Heart left ventricle (tissue), 16 donors: Measurements from ENCODE around the gene QSOX1. TPM values are rescaled to one million over a fixed set of nuclear protein-coding genes. Genes with fewer than 3 reads are reported as not detected.

Experiments
- ATAC-seq, 4 donors: fragments of 200-7000 bp; cut with Tn5 transposase; one replicate each; pipeline ENCODE4 v1.9.1; 2020 to 2022; ENCODE audit warnings: moderate library complexity in 4 of 4, mild to moderate bottlenecking in 3 of 4, moderate number of reproducible peaks in 1 of 4
- DNase-seq, 5 donors: peaks; one replicate each; pipeline ENCODE4 v3.0.0-alpha.2; 2020
- H3K27ac ChIP-seq, 12 donors: fragments of 200-600 bp; sonication (generic) in 4 of 12; one replicate each; pipeline versions ENCODE4 v1.5.0 to v1.8.0; 2016 to 2022; ENCODE audit warnings: mild to moderate bottlenecking in 2 of 12
- H3K27me3 ChIP-seq, 9 donors: fragments of 200-600 bp; sonication (generic) in 2 of 9; one replicate each; pipeline versions ENCODE4 v1.5.1 to v1.8.0; 2016 to 2022; ENCODE audit warnings: mild to moderate bottlenecking in 3 of 9
- H3K36me3 ChIP-seq, 9 donors: fragments of 200-600 bp; sonication (generic) in 2 of 9; one replicate each; pipeline versions ENCODE4 v1.5.0 to v1.8.0; 2018 to 2022; ENCODE audit warnings: mild to moderate bottlenecking in 2 of 9
- H3K4me1 ChIP-seq, 12 donors: fragments of 200-600 bp; sonication (generic) in 4 of 12; one replicate each; pipeline versions ENCODE4 v1.5.0 to v1.8.0; 2016 to 2022; ENCODE audit warnings: mild to moderate bottlenecking in 3 of 12
- H3K4me3 ChIP-seq, 12 donors: fragments of 200-600 bp; sonication (generic) in 4 of 12; one replicate each; pipeline versions ENCODE4 v1.5.0 to v1.8.0; 2017 to 2022; ENCODE audit warnings: mild to moderate bottlenecking in 9 of 12, moderate library complexity in 4 of 12
- H3K9me3 ChIP-seq, 12 donors: fragments of 200-600 bp; sonication (generic) in 4 of 12; one replicate each; pipeline versions ENCODE4 v1.5.0 to v1.8.0; 2016 to 2022; ENCODE audit warnings: mild to moderate bottlenecking in 1 of 12
- POLR2A ChIP-seq, 2 donors: fragments of 450-650 bp; IDR thresholded peaks; one replicate each; pipeline ENCODE4 v1.6.1; 2017; ENCODE audit warnings: antibody characterized with exemption in 2 of 2, mild to moderate bottlenecking in 2 of 2, moderate library complexity in 2 of 2
- WGBS, 4 donors: extraction: QIAGEN DNeasy Blood & Tissue Kit in 2 of 4; methylation state at CpG; one replicate each; pipeline versions ENCODE4 v1.1.5 to v1.1.7; 2013 to 2018; 5-methylcytosine and 5-hydroxymethylcytosine counted together
- intact Hi-C, 10 donors: fragments of 100-400 bp; cut with DNase I; formaldehyde crosslinking; loops; one replicate each; pipeline versions ENCODE4 v1.11.1 to v1.14.2; 2022
- polyA plus RNA-seq, 2 donors: library from polyadenylated mRNA; stranded (reverse); fragments of 200-250 nt; gene quantifications; one replicate each; pipeline ENCODE4 v1.2.3, GENCODE V29; 2013
- total RNA-seq, 9 donors: library from RNA; depleted of rRNA in 2 of 9; stranded (reverse); fragments of >200 nt in 2 of 9; fragmentation: NEBNext Ultra II Directional in 3 of 9; extraction: Animal tissue kit (Norgen Biotek cat#: 25700) in 3 of 9; gene quantifications; one replicate each; pipeline versions ENCODE4 v1.1.0 to v1.2.4, GENCODE V29; 2016 to 2023
- TF ChIP-seq, protein P1 (sequence below), 12 donors: fragments of 200-600 bp; sonication (generic) in 4 of 12; IDR thresholded peaks; one replicate each; pipeline versions ENCODE4 v1.5.0 to v1.8.0; 2018 to 2022; ENCODE audit warnings: antibody characterized with exemption in 12 of 12, mild to moderate bottlenecking in 5 of 12
- donor health status: ischemic (EF 13 %, LVEDD 7.1; RV severe dilation, severe dysfunction).
- donor health status: healthy with polysubstance abuse.
- donor health status: DM: no; HTN: yes; CAD: no.
- donor health status: DM: no; HTN: no; CAD: no.
- donor health status: ischemic (EF 25% LVEDD 6.9; RV normal size, moderate dysfunction).
- donor health status: ischemic (EF 25% LVEDD 5.7; RV mildly dilated, moderate dysfunction).
- donor health status: healthy.
- donor health status: DM: yes; HTN: yes; CAD: no.
- donor health status: ischemic (EF 35%, LVEDD 5.7; RV mildly dilated, moderate dysfunction).
- donor health status: nonischemic (EF 11% LVEDD 7.7; RV severe dilation, severe dysfunction).
- donor health status: DM: yes; HTN: yes; CAD: no.
- donor health status: PGD.
- donor health status: ischemic (EF 29% LVEDD 5.4; RV normal size, mild dysfunction).
- donor health status: nonischemic (EF 23%, LVEDD 6.1; RV moderate dilation, normal function).

Gene QSOX1
- total and polyA plus RNA-seq, 11 donors = 62.3 to 250 (median 122) TPM

DNA sequence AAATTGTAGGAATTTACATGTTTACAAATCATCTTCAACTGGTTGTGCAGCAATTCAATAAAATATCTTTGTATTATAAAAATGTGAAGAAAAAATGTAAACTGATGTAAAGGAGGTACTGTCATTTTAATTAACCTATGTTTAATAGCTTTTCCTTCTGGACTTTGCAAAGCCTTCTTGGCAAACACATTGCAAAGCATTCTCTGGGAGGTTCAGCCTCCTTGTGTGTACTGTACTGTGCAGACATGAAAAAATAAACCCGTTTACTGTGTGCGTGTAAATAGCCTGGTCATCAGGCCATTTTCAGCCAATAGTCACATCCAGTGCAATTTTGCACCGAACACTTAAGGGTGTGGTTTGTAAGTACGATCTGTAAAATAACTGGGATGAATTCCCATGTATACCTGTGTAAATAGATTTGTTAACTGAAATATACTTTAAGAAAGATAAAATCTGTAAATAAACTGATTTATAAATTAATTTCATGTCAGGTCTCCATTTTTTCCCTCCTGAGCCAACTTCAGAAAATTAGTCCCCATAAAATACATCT lies 40.2 kb upstream of the QSOX1 start:
- WGBS, 4 donors = 72 to 75% (median 74%) methylated on average over 4 of the region's 4 CpGs
- Histone ChIP-seq H3K36me3 (peaks cover 0 to 36% (median 34%) of the 10 kb centered on the region in 9 donors), H3K27ac (no peak overlapping the region), H3K27me3 (no peaks in the 10 kb centered on the region), H3K9me3 (no peaks in the 10 kb centered on the region), H3K4me3 (no peak overlapping the region), H3K4me1 (peaks cover 0 to 42% (median 21%) of the 10 kb centered on the region in 12 donors)
- no peak for DNase-seq
- no peak for ATAC-seq
- TF ChIP-seq, protein P1, sequence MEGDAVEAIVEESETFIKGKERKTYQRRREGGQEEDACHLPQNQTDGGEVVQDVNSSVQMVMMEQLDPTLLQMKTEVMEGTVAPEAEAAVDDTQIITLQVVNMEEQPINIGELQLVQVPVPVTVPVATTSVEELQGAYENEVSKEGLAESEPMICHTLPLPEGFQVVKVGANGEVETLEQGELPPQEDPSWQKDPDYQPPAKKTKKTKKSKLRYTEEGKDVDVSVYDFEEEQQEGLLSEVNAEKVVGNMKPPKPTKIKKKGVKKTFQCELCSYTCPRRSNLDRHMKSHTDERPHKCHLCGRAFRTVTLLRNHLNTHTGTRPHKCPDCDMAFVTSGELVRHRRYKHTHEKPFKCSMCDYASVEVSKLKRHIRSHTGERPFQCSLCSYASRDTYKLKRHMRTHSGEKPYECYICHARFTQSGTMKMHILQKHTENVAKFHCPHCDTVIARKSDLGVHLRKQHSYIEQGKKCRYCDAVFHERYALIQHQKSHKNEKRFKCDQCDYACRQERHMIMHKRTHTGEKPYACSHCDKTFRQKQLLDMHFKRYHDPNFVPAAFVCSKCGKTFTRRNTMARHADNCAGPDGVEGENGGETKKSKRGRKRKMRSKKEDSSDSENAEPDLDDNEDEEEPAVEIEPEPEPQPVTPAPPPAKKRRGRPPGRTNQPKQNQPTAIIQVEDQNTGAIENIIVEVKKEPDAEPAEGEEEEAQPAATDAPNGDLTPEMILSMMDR (IDR thresholded peaks at IDR 0.05) = no peak
- no peak for TF ChIP-seq POLR2A (IDR thresholded peaks at IDR 0.05)
- intact Hi-C loops = loop anchor here in 5 of 10 donors (5.0 to 10.0 kb wide), 3 partner anchors 38 to 63 kb away; partner anchors contain the start of gene QSOX1 (in 1 of the 5)

DNA sequence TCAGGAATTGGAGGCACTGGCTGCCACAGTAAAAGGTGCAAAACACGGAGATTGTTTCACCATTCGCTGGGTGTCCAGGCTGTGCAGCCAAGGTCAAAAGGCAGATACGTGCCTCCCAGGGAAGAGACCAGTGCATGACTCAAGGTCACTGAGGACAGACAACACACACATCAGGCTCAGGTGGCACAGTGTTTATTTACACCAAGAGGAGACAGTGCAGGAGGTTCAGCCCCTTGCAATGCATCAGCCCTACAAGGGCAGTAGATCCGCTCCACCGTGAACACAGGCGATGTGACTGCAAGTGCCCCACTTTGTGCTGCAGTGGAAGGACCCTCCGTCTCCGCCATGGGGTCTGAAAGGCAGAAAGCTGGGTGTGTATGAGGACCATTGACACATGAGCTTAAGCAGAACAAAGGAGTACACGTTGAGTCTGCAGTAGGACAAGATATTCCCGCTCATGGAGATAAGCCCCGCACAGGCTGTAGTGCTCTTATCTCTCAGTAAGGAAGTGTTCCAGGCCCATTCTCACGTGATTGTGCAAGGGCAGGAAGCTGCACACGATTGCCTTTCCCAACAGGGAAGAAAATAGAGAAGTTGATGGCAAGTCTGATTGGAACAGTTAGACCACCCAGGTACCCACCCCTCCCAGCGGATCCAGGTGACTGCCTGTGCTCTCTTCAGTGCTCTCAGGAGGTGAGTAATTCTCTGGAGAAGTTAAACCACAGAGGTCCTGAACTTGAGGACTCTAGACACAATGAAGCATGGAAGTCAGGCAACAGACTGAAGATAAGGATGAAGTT lies 37.5 kb upstream of the QSOX1 start:
- H3K27ac ChIP-seq = peak overlapping the region in 3 of 12 donors; percentile 11 to 49 (median 40)

DNA sequence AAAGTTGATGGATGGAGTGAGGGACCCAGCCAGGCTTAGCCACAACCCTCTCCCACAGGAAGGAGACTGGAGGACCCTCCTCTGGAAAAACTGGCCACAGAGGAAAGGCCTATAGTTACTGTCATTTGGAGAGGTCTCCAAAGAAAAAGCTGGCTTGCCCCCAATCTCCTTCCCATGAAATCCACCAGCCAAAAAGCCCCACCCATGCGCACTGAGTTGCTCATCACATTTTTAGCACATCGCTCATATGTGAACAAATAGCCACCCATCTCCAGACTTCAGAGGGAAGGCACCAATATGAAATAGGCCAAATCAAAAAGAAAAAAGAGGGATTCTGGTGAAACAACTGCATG lies 36.9 kb upstream of the QSOX1 start:
- peaks cover 0 to 4% (median under 1%) of the 10 kb centered on the region in 9 donors for H3K36me3 ChIP-seq
- H3K27me3 ChIP-seq = no peaks in the 10 kb centered on the region
- H3K4me1 ChIP-seq = peaks cover 0 to 36% (median 19%) of the 10 kb centered on the region in 12 donors
- 79 to 90% (median 85%) methylated on average over 2 of the region's 2 CpGs for WGBS, 4 donors
- TF ChIP-seq POLR2A (IDR thresholded peaks at IDR 0.05) = no peak
- TF ChIP-seq, protein P1 (IDR thresholded peaks at IDR 0.05) = no peak
- no peak overlapping the region for H3K4me3 ChIP-seq
- DNase-seq (peak in 2 of 5 donors; percentile 47 to 56), ATAC-seq (peak in 2 of 4 donors; percentile 39 to 42)
- peak overlapping the region in 2 of 12 donors; percentile 11 to 49 for H3K27ac ChIP-seq
- intact Hi-C loops = loop anchor here in 5 of 10 donors (2.0 to 10.0 kb wide), 6 partner anchors 35 to 60 kb away; partner anchors contain the start of gene QSOX1 (in 1 of the 5)
- no peaks in the 10 kb centered on the region for H3K9me3 ChIP-seq

More for the DNA sequence above, 37.5 kb upstream of the QSOX1 start:
- ATAC-seq = peak; percentile 72 to 90 (median 82)
- Histone ChIP-seq H3K4me3 (no peak overlapping the region), H3K9me3 (no peaks in the 10 kb centered on the region), H3K36me3 (peaks cover 0 to 9% (median 7%) of the 10 kb centered on the region in 9 donors), H3K27me3 (no peaks in the 10 kb centered on the region), H3K4me1 (peaks cover 0 to 42% (median 20%) of the 10 kb centered on the region in 12 donors)
- DNase-seq = peak in 4 of 5 donors; percentile 17 to 59 (median 32)
- no peak for TF ChIP-seq POLR2A (IDR thresholded peaks at IDR 0.05)
- intact Hi-C loops = loop anchor here in 5 of 10 donors (2.0 to 10.0 kb wide), 6 partner anchors 35 to 60 kb away; partner anchors contain the start of gene QSOX1 (in 1 of the 5)
- 30 to 38% (median 37%) methylated on average over 9 to 14 of the region's 14 CpGs for WGBS, 4 donors

DNA sequence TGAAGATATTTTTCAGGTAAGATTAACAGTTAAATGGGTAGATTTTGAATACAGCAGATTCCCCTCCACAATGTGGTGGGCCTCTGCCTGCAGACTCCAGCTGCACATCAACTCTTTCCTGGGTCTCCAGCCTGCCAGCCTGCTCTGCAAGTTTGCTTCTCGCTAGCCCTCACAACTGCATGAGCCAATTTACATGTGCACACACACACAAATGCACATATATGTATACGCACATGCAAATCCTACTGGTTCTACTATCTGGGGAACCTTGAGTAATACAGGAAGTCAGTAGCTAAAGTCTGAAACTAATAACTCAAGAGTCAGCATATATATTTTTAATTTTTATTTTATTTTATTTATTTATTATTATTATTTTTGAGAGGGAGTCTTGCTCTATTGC lies 34.8 kb upstream of the QSOX1 start:
- H3K4me3 ChIP-seq = no peak overlapping the region
- intact Hi-C loops = loop anchor here in 4 of 10 donors (5.0 to 10.0 kb wide), 5 partner anchors 32 to 57 kb away; partner anchors contain the start of gene QSOX1 (in 1 of the 4)
- no peak for ATAC-seq
- no peak for DNase-seq
- no peaks in the 10 kb centered on the region for H3K9me3 ChIP-seq
- H3K4me1 ChIP-seq = peaks cover 0 to 19% (median 11%) of the 10 kb centered on the region in 12 donors
- no peak overlapping the region for H3K27ac ChIP-seq
- WGBS, 4 donors = 91 to 97% (median 93%) methylated on average over 2 of the region's 2 CpGs
- H3K36me3 ChIP-seq = peaks cover 0 to 1% (median 0%) of the 10 kb centered on the region in 9 donors
- H3K27me3 ChIP-seq = no peaks in the 10 kb centered on the region
- no peak for TF ChIP-seq POLR2A (IDR thresholded peaks at IDR 0.05)
- TF ChIP-seq, protein P1 (IDR thresholded peaks at IDR 0.05) = no peak
